K562 (cell line): ENCODE results near the gene PAIP2. TPM values are rescaled to one million over a fixed set of nuclear protein-coding genes. Genes with fewer than 3 reads are reported as not detected.

Source experiments
- AFF4 ChIP-seq: sonication (generic); formaldehyde crosslinking; IDR thresholded peaks from 2 replicates; pipeline ENCODE4 v1.8.0; 2023; ENCODE audit warnings: mild to moderate bottlenecking, missing genetic modification reagents
- BCL6 ChIP-seq: fragments of 250-450 bp; sonication (Bioruptor Pico); IDR thresholded peaks from 2 replicates; pipeline ENCODE4 v1.4.0; 2020
- CHCHD3 ChIP-seq: fragments of 250-450 bp; sonication (Bioruptor Pico); IDR thresholded peaks from 2 replicates; pipeline ENCODE4 v2.1.2; 2022; ENCODE audit warnings: mild to moderate bottlenecking
- E2F3 ChIP-seq: fragments of 250-450 bp; sonication (Bioruptor Pico); IDR thresholded peaks from 2 replicates; pipeline ENCODE4 v1.4.0; 2020; ENCODE audit warnings: mild to moderate bottlenecking
- GABPB2 ChIP-seq: fragments of 250-450 bp; sonication (Bioruptor Pico); conservative IDR thresholded peaks from 2 replicates; pipeline ENCODE4 v1.5.1; 2021; ENCODE audit warnings: mild to moderate bottlenecking
- L3MBTL2 ChIP-seq: fragments of 450-650 bp; IDR thresholded peaks from 2 replicates; pipeline ENCODE4 v1.6.1; 2016; ENCODE audit warnings: mild to moderate bottlenecking, moderate library complexity
- OTX1 ChIP-seq: fragments of 450-650 bp; formaldehyde crosslinking; IDR thresholded peaks from 2 replicates; pipeline ENCODE4 v1.4.0; 2022; ENCODE audit warnings: mild to moderate bottlenecking
- PBX2 ChIP-seq, 2 experiments: IDR thresholded peaks in 1 of 2; conservative IDR thresholded peaks in 1 of 2; 2 replicates each; pipeline ENCODE4 v1.6.1; 2016; ENCODE audit warnings: low read depth in 2 of 2, mild to moderate bottlenecking in 1 of 2, missing compliant biosample characterization in 1 of 2, missing genetic modification characterization in 1 of 2, moderate library complexity in 1 of 2
- PPARD ChIP-seq: fragments of 250-450 bp; sonication (Bioruptor Pico); IDR thresholded peaks from 2 replicates; pipeline ENCODE4 v1.8.0; 2022; ENCODE audit warnings: inconsistent platforms, mild to moderate bottlenecking, moderate library complexity
- PRMT5 ChIP-seq: sonication (generic); formaldehyde crosslinking; IDR thresholded peaks from 2 replicates; pipeline ENCODE4 v1.5.0; 2020; ENCODE audit warnings: missing genetic modification reagents
- RNF2 ChIP-seq: sonication (generic); IDR thresholded peaks from 2 replicates; pipeline ENCODE4 v1.6.1; 2016
- SMAD4 ChIP-seq: fragments of 250-450 bp; sonication (Bioruptor Pico); conservative IDR thresholded peaks from 2 replicates; pipeline ENCODE4 v1.8.0; 2021; ENCODE audit warnings: inconsistent platforms, mild to moderate bottlenecking, moderate library complexity
- SRSF3 ChIP-seq: fragments of 200-400 bp; formaldehyde crosslinking; IDR thresholded peaks from 2 replicates; pipeline ENCODE4 v1.6.1; 2016; ENCODE audit warnings: mild to moderate bottlenecking, low read length, moderate library complexity; ENCODE audit not compliant: insufficient read depth
- U2AF2 ChIP-seq: fragments of 200-400 bp; formaldehyde crosslinking; optimal IDR thresholded peaks from 2 replicates; pipeline ENCODE3; 2017; ENCODE audit warnings: low read depth, mild to moderate bottlenecking, low read length
- ZMIZ1 ChIP-seq, 2 experiments: fragments of 150-350 bp in 1 of 2; IDR thresholded peaks; 2 replicates each; pipeline ENCODE4 v1.6.1; 2012 to 2016; ENCODE audit warnings: low read depth in 2 of 2, low read length in 2 of 2, mild to moderate bottlenecking in 1 of 2, moderate library complexity in 1 of 2
- ZNF12 ChIP-seq: sonication (generic); formaldehyde crosslinking; IDR thresholded peaks from 2 replicates; pipeline ENCODE4 v1.4.0; 2020; ENCODE audit warnings: mild to moderate bottlenecking, missing genetic modification reagents
- polyA plus RNA-seq, 8 experiments: library from polyadenylated mRNA; depleted of rRNA in 4 of 8; stranded (reverse) in 5 of 8; unstranded in 3 of 8; fragments of >200 nt; fragmentation: Nextera tagmentation in 2 of 8; fragmentation: Illumina TruSeq in 1 of 8; extraction: Ambion mirVana in 2 of 8; extraction: Trizol in 1 of 8; gene quantifications; 2 replicates each; pipeline versions ENCODE4 v1.2.1 to v1.2.3, GENCODE V29; 2011 to 2014; ENCODE audit warnings: inconsistent platforms in 1 of 8, missing spikeins in 1 of 8
- total RNA-seq, 7 experiments: library from RNA; depleted of rRNA in 6 of 7; stranded (reverse); fragments of >200 nt in 6 of 7; fragmentation: Illumina TruSeq in 2 of 7; extraction: Trizol in 2 of 7; gene quantifications; 2 replicates each; pipeline versions ENCODE4 v1.2.1 to v1.2.3, GENCODE V29; 2011 to 2021; ENCODE audit warnings: low replicate concordance in 1 of 7
- TF ChIP-seq, protein P1 (sequence below): sonication (generic); formaldehyde crosslinking; IDR thresholded peaks from 2 replicates; pipeline ENCODE4 v1.8.0; 2022; ENCODE audit warnings: mild to moderate bottlenecking, missing genetic modification reagents

PAIP2 gene
- total and polyA plus RNA-seq, 9 of the 15 experiments (the other 6 are each of a cell fraction or from before 2014, with no cell fraction given), result 78.3 to 187 (median 128) TPM

GRCh38 chr5:139403787-139404483, 62.3 kb downstream of the PAIP2 start, which contains the start of gene SPATA24 (continued):
- TF ChIP-seq AFF4 (no peak; the same call in 1 of the 2 replicates), CHCHD3 (CRISPR knock-in tag) (no peak), RNF2 (no peak), ZMIZ1 (IDR thresholded peaks at IDR 0.05; ENCODE audit: low read depth in 2 of 2, low read length in 2 of 2) (no peak), U2AF2 (no peak), GABPB2 (CRISPR knock-in tag) (no peak), PBX2 (CRISPR knock-in tag; IDR thresholded peaks at IDR 0.05; ENCODE audit: low read depth) (no peak), PBX2 (tag; conservative IDR thresholded peaks at IDR 0.05; ENCODE audit: low read depth) (no peak), E2F3 (CRISPR knock-in tag) (no peak), OTX1 (CRISPR knock-in tag) (0 out of 2 replicates have a peak, but pooled peaks have one; percentile 33), L3MBTL2 (peak; percentile 92), SRSF3 (no peak), PPARD (CRISPR knock-in tag) (no peak), ZNF12 (CRISPR knock-in tag) (no peak), BCL6 (CRISPR knock-in tag) (0 out of 2 replicates have a peak, but pooled peaks have one; percentile 31), SMAD4 (CRISPR knock-in tag) (0 out of 2 replicates have a peak, but pooled peaks have one; percentile 29), PRMT5 (CRISPR knock-in tag) (no peak)
- TF ChIP-seq, protein P1, sequence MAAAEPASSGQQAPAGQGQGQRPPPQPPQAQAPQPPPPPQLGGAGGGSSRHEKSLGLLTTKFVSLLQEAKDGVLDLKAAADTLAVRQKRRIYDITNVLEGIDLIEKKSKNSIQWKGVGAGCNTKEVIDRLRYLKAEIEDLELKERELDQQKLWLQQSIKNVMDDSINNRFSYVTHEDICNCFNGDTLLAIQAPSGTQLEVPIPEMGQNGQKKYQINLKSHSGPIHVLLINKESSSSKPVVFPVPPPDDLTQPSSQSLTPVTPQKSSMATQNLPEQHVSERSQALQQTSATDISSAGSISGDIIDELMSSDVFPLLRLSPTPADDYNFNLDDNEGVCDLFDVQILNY (CRISPR knock-in tag), result no peak
